ENCODE data around the gene SUN1.

Gene SUN1

GRCh38 chr7:853366-854117, 21.3 kb downstream of the SUN1 start:
- peaks cover 3% of the 10 kb centered on the region; the same call in 1 of the 2 replicates for H3K36me3 ChIP-seq (replicated peaks; ENCODE audit: insufficient read depth, low read length)
- H3K4me1 ChIP-seq (ENCODE audit: low read length), result no peaks in the 10 kb centered on the region
- H2AFZ ChIP-seq (ENCODE audit: low read length), result no peak overlapping the region
- H3K9ac ChIP-seq (ENCODE audit: low read length), result no peak overlapping the region
- H3K4me3 ChIP-seq (ENCODE audit: low read length), result no peak overlapping the region
- DNase-seq, result no peak
- no peaks in the 10 kb centered on the region for H3K9me2 ChIP-seq (replicated peaks; ENCODE audit: insufficient read depth, low read length)
- H3K79me2 ChIP-seq (ENCODE audit: low read length), result no peaks in the 10 kb centered on the region
- no peaks in the 10 kb centered on the region for H3F3A ChIP-seq (ENCODE audit: insufficient read depth, low read length)
- H3K9me3 ChIP-seq (replicated peaks; ENCODE audit: insufficient read depth, low read length), result no peaks in the 10 kb centered on the region
- H3K4me2 ChIP-seq (ENCODE audit: low read depth, low read length), result no peak overlapping the region
- H3K27ac ChIP-seq (ENCODE audit: low read length), result no peak overlapping the region
- TF ChIP-seq, protein P1, sequence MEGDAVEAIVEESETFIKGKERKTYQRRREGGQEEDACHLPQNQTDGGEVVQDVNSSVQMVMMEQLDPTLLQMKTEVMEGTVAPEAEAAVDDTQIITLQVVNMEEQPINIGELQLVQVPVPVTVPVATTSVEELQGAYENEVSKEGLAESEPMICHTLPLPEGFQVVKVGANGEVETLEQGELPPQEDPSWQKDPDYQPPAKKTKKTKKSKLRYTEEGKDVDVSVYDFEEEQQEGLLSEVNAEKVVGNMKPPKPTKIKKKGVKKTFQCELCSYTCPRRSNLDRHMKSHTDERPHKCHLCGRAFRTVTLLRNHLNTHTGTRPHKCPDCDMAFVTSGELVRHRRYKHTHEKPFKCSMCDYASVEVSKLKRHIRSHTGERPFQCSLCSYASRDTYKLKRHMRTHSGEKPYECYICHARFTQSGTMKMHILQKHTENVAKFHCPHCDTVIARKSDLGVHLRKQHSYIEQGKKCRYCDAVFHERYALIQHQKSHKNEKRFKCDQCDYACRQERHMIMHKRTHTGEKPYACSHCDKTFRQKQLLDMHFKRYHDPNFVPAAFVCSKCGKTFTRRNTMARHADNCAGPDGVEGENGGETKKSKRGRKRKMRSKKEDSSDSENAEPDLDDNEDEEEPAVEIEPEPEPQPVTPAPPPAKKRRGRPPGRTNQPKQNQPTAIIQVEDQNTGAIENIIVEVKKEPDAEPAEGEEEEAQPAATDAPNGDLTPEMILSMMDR (IDR thresholded peaks at IDR 0.05; ENCODE audit: low read length), result no peak
- TF ChIP-seq EZH2 (optimal IDR thresholded peaks at IDR 0.05; ENCODE audit: low read depth, low read length), result no peak
- no peak for TF ChIP-seq EZH2phosphoT487 (IDR thresholded peaks at IDR 0.05; ENCODE audit: low read length)
- H4K20me1 ChIP-seq (ENCODE audit: insufficient read depth, low read length), result no peaks in the 10 kb centered on the region
- no peaks in the 10 kb centered on the region for H3K27me3 ChIP-seq (replicated peaks; ENCODE audit: insufficient read depth, low read length)

DNA sequence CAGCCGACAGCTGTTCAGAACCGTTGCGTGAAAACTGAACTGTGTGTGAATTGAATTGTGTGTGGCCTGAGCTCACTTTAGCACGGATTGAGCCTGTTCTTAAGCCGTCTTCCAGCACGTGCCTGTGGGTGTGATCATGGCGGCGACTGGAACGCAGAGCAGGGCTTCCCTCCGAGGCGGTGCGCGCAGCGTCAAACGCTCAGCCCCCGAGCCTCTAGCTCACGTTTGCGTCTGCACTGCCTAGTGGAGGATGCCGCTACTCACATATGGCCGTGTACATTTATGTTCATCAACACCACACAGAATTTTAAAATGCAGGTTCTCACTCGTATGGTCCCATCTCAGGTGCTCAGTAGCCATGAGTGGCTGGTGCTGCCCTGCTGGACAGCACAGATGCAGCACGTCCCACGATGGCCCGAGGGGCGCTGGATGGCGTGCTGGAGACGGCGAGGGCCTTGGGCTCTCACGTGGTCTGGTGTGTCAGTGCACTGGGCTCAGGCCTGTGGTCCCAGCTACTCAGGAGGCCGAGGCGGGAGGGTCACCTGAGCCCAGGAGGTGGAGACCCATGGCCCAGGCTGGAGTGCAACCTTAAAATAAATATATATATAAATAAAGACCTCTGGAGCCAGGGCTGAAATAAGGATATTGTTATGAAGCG, 22.0 kb downstream of the SUN1 start:
- Histone ChIP-seq H4K20me1 (ENCODE audit: insufficient read depth, low read length) (no peaks in the 10 kb centered on the region), H3K27me3 (replicated peaks; ENCODE audit: insufficient read depth, low read length) (no peaks in the 10 kb centered on the region), H3K9ac (ENCODE audit: low read length) (no peak overlapping the region), H3K79me2 (ENCODE audit: low read length) (no peaks in the 10 kb centered on the region), H3K4me1 (ENCODE audit: low read length) (no peaks in the 10 kb centered on the region), H3K4me3 (ENCODE audit: low read length) (no peak overlapping the region), H3K36me3 (replicated peaks; ENCODE audit: insufficient read depth, low read length) (peaks cover 3% of the 10 kb centered on the region; the same call in 1 of the 2 replicates), H3K9me2 (replicated peaks; ENCODE audit: insufficient read depth, low read length) (no peaks in the 10 kb centered on the region), H3F3A (ENCODE audit: insufficient read depth, low read length) (no peaks in the 10 kb centered on the region), H3K27ac (ENCODE audit: low read length) (no peak overlapping the region), H2AFZ (ENCODE audit: low read length) (no peak overlapping the region), H3K4me2 (ENCODE audit: low read depth, low read length) (no peak overlapping the region), H3K9me3 (replicated peaks; ENCODE audit: insufficient read depth, low read length) (no peaks in the 10 kb centered on the region)
- no peak for DNase-seq
- TF ChIP-seq, protein P1 (IDR thresholded peaks at IDR 0.05; ENCODE audit: low read length), result no peak
- no peak for TF ChIP-seq EZH2phosphoT487 (IDR thresholded peaks at IDR 0.05; ENCODE audit: low read length)
- no peak for TF ChIP-seq EZH2 (optimal IDR thresholded peaks at IDR 0.05; ENCODE audit: low read depth, low read length)

DNA sequence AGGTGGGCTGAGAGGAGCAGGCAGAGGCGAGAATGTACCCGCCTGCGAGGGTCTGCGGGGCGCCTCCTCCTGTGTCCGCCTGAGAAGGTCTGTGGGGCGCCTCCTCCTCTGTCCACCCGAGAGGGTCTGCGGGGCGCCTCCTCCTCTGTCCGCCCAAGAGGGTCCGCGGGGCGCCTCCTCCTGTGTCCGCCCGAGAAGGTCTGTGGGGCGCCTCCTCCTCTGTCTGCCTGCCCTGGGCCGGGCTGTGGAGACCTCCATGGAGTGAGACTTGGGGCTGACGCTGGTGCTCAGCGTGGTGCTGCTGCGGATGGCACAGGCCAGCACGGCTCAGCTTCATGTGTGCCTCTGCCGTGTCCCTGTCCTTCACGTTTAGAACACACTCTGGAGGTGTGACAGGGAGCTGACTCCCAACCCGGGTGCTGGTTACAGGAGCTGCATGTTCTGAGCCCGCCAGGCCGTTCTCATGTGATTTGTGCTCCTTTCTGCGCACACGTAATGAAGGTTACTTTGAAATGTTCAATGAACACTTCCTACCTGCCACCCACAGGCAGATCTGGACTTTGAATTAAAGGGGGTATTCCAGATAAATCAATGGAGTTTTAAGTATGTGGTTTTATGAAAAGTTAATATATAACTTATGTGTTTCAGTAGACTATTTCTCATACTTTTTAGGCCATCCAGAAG, 23.6 kb downstream of the SUN1 start:
- DNase-seq, result no peak

More for the DNA sequence above, 23.6 kb downstream of the SUN1 start:
- Histone ChIP-seq H3K4me1 (ENCODE audit: low read length) (no peaks in the 10 kb centered on the region), H3K79me2 (ENCODE audit: low read length) (no peaks in the 10 kb centered on the region), H3K36me3 (replicated peaks; ENCODE audit: insufficient read depth, low read length) (peaks cover 4% of the 10 kb centered on the region; the same call in 1 of the 2 replicates), H3F3A (ENCODE audit: insufficient read depth, low read length) (no peaks in the 10 kb centered on the region), H3K27me3 (replicated peaks; ENCODE audit: insufficient read depth, low read length) (no peaks in the 10 kb centered on the region), H2AFZ (ENCODE audit: low read length) (no peak overlapping the region), H3K9me3 (replicated peaks; ENCODE audit: insufficient read depth, low read length) (no peaks in the 10 kb centered on the region), H3K4me2 (ENCODE audit: low read depth, low read length) (no peak overlapping the region), H3K9me2 (replicated peaks; ENCODE audit: insufficient read depth, low read length) (no peaks in the 10 kb centered on the region), H3K27ac (ENCODE audit: low read length) (no peak overlapping the region), H3K9ac (ENCODE audit: low read length) (no peak overlapping the region), H4K20me1 (ENCODE audit: insufficient read depth, low read length) (no peaks in the 10 kb centered on the region), H3K4me3 (ENCODE audit: low read length) (no peak overlapping the region)
- TF ChIP-seq EZH2 (optimal IDR thresholded peaks at IDR 0.05; ENCODE audit: low read depth, low read length) (no peak), EZH2phosphoT487 (IDR thresholded peaks at IDR 0.05; ENCODE audit: low read length) (no peak)
- TF ChIP-seq, protein P1 (IDR thresholded peaks at IDR 0.05; ENCODE audit: low read length), result no peak
